ENCODE measurements around the gene INPP5D.
"Not testable (repeated sequence)": the region's sequence is repeated elsewhere in the genome, so short reads cannot be mapped to it uniquely, and the experiment has no call there.

INPP5D gene

GRCh38 chr2:233198026-233198425 is 137.9 kb downstream of the INPP5D start:
- peaks cover 21% of the 10 kb centered on the region for H3K36me3 ChIP-seq (ENCODE audit: control insufficient read depth, low read length)
- no peak overlapping the region for H3K4me2 ChIP-seq (ENCODE audit: low read length)
- no peak overlapping the region for H3K27ac ChIP-seq (ENCODE audit: low read depth, low read length)
- 0 out of 2 replicates have a peak, but pooled peaks cover 2% of the 10 kb centered on the region for H3F3A ChIP-seq (ENCODE audit: control insufficient read depth, insufficient read depth)
- no peaks in the 10 kb centered on the region for H3K27me3 ChIP-seq (ENCODE audit: control insufficient read depth, low read length)
- H3K4me1 ChIP-seq (ENCODE audit: control insufficient read depth, low read length): peaks cover 18% of the 10 kb centered on the region
- H3K79me2 ChIP-seq (ENCODE audit: control insufficient read depth, low read length): no peaks in the 10 kb centered on the region
- H4K20me1 ChIP-seq (ENCODE audit: control insufficient read depth, insufficient read depth, low read depth, low read length): no peaks in the 10 kb centered on the region
- H3K4me3 ChIP-seq (ENCODE audit: low read length): no peak overlapping the region
- H3K9me2 ChIP-seq (replicated peaks; ENCODE audit: control insufficient read depth, low read length): no peaks in the 10 kb centered on the region
- H3K9me3 ChIP-seq (ENCODE audit: control insufficient read depth, insufficient read depth, low read length): no peaks in the 10 kb centered on the region
- TF ChIP-seq CTCF (IDR thresholded peaks at IDR 0.05; ENCODE audit: low read depth, low read length, poor library complexity, severe bottlenecking) (no peak), EZH2phosphoT487 (IDR thresholded peaks at IDR 0.05; ENCODE audit: borderline replicate concordance, low read length) (no peak)

- no peaks in the 10 kb centered on the region for H3K27me3 ChIP-seq (ENCODE audit: control insufficient read depth, low read length)
- TF ChIP-seq CTCF (IDR thresholded peaks at IDR 0.05; ENCODE audit: low read depth, low read length, poor library complexity, severe bottlenecking) (no peak), EZH2phosphoT487 (IDR thresholded peaks at IDR 0.05; ENCODE audit: borderline replicate concordance, low read length) (no peak)
- H3K9me3 ChIP-seq (ENCODE audit: control insufficient read depth, insufficient read depth, low read length): no peaks in the 10 kb centered on the region
- peaks cover 26% of the 10 kb centered on the region for H3K4me1 ChIP-seq (ENCODE audit: control insufficient read depth, low read length)
- no peaks in the 10 kb centered on the region for H3K9me2 ChIP-seq (replicated peaks; ENCODE audit: control insufficient read depth, low read length)
- H3K27ac ChIP-seq (ENCODE audit: low read depth, low read length): no peak overlapping the region
- H3K4me2 ChIP-seq (ENCODE audit: low read length): no peak overlapping the region
- 0 out of 2 replicates have a peak, but pooled peaks cover 2% of the 10 kb centered on the region for H3F3A ChIP-seq (ENCODE audit: control insufficient read depth, insufficient read depth)
- peaks cover 39% of the 10 kb centered on the region for H3K36me3 ChIP-seq (ENCODE audit: control insufficient read depth, low read length)
- no peaks in the 10 kb centered on the region for H3K79me2 ChIP-seq (ENCODE audit: control insufficient read depth, low read length)
- no peak overlapping the region for H3K4me3 ChIP-seq (ENCODE audit: low read length)
- H4K20me1 ChIP-seq (ENCODE audit: control insufficient read depth, insufficient read depth, low read depth, low read length): no peaks in the 10 kb centered on the region
These were observed 139.7 kb downstream of the INPP5D start for GRCh38 chr2:233199870-233200269.

DNA sequence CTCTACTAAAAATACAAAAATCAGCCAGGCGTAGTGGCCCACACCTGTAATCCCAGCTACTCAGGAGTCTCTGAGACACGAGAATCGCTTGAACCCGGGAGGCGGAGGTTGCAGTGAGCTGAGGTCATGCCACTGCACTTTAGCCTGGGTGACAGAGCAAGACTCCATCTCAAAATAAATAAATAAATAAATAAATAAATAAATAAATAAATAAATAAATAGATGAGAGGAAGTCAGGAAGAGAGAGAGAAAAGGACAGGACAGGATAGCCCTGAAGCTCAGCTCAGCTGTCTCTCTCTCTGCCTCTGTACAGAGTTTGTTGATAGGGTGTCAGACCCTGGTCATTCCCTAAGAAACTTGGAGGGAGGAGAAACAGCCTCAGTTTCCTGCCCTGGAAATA is 140.6 kb downstream of the INPP5D start:
- not testable (repeated sequence) for H3K4me3 ChIP-seq (ENCODE audit: low read length); H3K27me3 ChIP-seq (ENCODE audit: control insufficient read depth, low read length); H3K9me2 ChIP-seq (replicated peaks; ENCODE audit: control insufficient read depth, low read length); H3K9me3 ChIP-seq (ENCODE audit: control insufficient read depth, insufficient read depth, low read length); H3K27ac ChIP-seq (ENCODE audit: low read depth, low read length); H3F3A ChIP-seq (ENCODE audit: control insufficient read depth, insufficient read depth); H4K20me1 ChIP-seq (ENCODE audit: control insufficient read depth, insufficient read depth, low read depth, low read length); H3K4me2 ChIP-seq (ENCODE audit: low read length); H3K79me2 ChIP-seq (ENCODE audit: control insufficient read depth, low read length)
- Histone ChIP-seq H3K4me1 (ENCODE audit: control insufficient read depth, low read length) (peaks cover 26% of the 10 kb centered on the region), H3K36me3 (ENCODE audit: control insufficient read depth, low read length) (peaks cover 34% of the 10 kb centered on the region)

DNA sequence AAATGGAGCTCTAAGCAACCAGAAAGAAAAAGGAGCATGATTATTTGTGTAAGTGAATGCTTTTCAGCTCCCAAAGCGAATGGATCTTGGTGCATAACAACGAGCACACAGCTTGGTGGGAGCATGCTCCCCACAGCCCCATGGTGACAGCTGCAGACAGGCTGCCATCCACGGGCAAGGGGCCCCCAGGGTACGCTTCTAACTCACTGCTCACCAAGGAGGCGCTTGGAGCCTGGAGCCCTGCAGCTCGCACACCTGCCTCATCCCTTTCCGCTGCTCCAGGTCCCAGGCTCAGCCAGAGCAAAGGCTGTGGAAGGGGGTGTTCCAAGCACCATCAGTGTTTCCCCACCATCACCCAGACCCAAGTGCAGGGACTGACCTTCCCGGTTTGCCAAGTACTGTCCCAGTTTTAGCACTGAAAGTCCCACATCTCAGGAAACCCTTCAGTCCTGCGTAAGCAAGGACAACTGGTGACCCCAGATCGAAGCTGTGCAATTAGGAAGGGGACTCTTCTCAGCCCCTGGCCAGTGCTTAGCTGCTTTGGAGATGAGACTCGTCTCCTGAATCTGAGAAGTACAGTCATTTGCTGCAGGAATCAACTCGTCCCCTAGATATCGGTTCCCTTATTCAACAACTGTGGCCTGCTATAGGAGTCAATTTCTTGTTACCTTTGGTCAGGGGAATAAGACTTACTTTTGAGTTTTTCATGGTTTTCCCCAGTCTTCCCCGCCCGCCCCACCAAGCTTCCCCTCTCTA is 141.3 kb downstream of the INPP5D start:
- TF ChIP-seq EZH2phosphoT487 (IDR thresholded peaks at IDR 0.05; ENCODE audit: borderline replicate concordance, low read length) (no peak), CTCF (IDR thresholded peaks at IDR 0.05; ENCODE audit: low read depth, low read length, poor library complexity, severe bottlenecking) (no peak)
- Histone ChIP-seq H3K4me1 (ENCODE audit: control insufficient read depth, low read length) (peaks cover 26% of the 10 kb centered on the region), H3K9me2 (replicated peaks; ENCODE audit: control insufficient read depth, low read length) (no peaks in the 10 kb centered on the region), H3K27ac (ENCODE audit: low read depth, low read length) (no peak overlapping the region), H3K36me3 (ENCODE audit: control insufficient read depth, low read length) (peaks cover 33% of the 10 kb centered on the region), H3K79me2 (ENCODE audit: control insufficient read depth, low read length) (no peaks in the 10 kb centered on the region), H3K4me3 (ENCODE audit: low read length) (no peak overlapping the region), H3K27me3 (ENCODE audit: control insufficient read depth, low read length) (no peaks in the 10 kb centered on the region), H4K20me1 (ENCODE audit: control insufficient read depth, insufficient read depth, low read depth, low read length) (no peaks in the 10 kb centered on the region), H3K9me3 (ENCODE audit: control insufficient read depth, insufficient read depth, low read length) (no peaks in the 10 kb centered on the region), H3F3A (ENCODE audit: control insufficient read depth, insufficient read depth) (0 out of 2 replicates have a peak, but pooled peaks cover 2% of the 10 kb centered on the region), H3K4me2 (ENCODE audit: low read length) (no peak overlapping the region)

Data from DOHH2 (cell line).